HUES64 (cell line): ENCODE data around the gene OPA1.

Experiments
- H3K27ac ChIP-seq: 2 replicates; pipeline ENCODE4 v1.7.0; 2013; ENCODE audit warnings: low read depth, low read length, inconsistent platforms
- H3K27me3 ChIP-seq: 2 replicates; pipeline ENCODE4 v1.6.1; 2013; ENCODE audit warnings: mild to moderate bottlenecking, low read length; ENCODE audit not compliant: insufficient read depth
- H3K36me3 ChIP-seq: 2 replicates; pipeline ENCODE4 v1.6.1; 2013; ENCODE audit warnings: mild to moderate bottlenecking, low read length; ENCODE audit not compliant: insufficient read depth
- H3K4me1 ChIP-seq: 2 replicates; pipeline ENCODE4 v1.6.1; 2013; ENCODE audit warnings: mild to moderate bottlenecking, low read length, moderate library complexity; ENCODE audit not compliant: insufficient read depth
- H3K4me3 ChIP-seq: 2 replicates; pipeline ENCODE4 v1.5.1; 2013; ENCODE audit warnings: mild to moderate bottlenecking, low read length, moderate library complexity
- H3K9ac ChIP-seq: 2 replicates; pipeline ENCODE4 v1.6.1; 2013; ENCODE audit warnings: mild to moderate bottlenecking, low read depth, low read length
- H3K9me3 ChIP-seq: 2 replicates; pipeline ENCODE4 v1.6.1; 2013; ENCODE audit warnings: low read depth, low read length; ENCODE audit not compliant: insufficient read depth
- WGBS: fragments of 150-250, 120-280 bp; methylation state at CpG from one replicate; pipeline ENCODE4 v1.1.7; 2013; ENCODE audit warnings: missing lambda C conversion rate; 5-methylcytosine and 5-hydroxymethylcytosine counted together

Gene OPA1

GRCh38 chr3:193729088-193729465 lies 136.1 kb downstream of the OPA1 start:
- H3K27ac ChIP-seq, result no peak overlapping the region
- WGBS, result 91% methylated on average over 6 of the region's 6 CpGs
- peaks cover 21% of the 10 kb centered on the region for H3K4me1 ChIP-seq

DNA sequence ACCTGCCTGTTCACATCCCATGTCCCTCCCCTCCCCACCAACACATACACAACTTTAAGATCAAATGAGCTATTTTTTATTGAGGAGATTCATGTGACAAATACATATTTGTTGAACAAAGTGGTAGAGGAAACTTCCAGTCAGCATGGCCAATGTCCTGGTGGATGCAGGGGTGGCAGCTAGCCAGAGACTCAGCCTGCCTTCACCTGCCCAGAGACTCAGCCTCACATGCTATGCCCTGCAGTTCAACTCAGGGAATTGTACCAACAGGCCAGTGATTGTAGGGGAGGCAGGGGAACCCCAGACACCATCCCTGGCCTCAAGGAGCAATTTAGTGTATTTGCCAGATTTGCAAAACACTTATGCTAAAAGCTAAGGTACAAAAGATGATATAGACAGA lies 136.6 kb downstream of the OPA1 start:
- no peak overlapping the region for H3K27ac ChIP-seq
- no peaks in the 10 kb centered on the region for H3K27me3 ChIP-seq
- H3K36me3 ChIP-seq, result no peaks in the 10 kb centered on the region
- peaks cover 21% of the 10 kb centered on the region for H3K4me1 ChIP-seq
- no peak overlapping the region for H3K9ac ChIP-seq
- H3K4me3 ChIP-seq, result no peak overlapping the region
- no peaks in the 10 kb centered on the region for H3K9me3 ChIP-seq

More at GRCh38 chr3:193729088-193729465, 136.1 kb downstream of the OPA1 start:
- Histone ChIP-seq H3K9me3 (no peaks in the 10 kb centered on the region), H3K27me3 (no peaks in the 10 kb centered on the region), H3K4me3 (no peak overlapping the region), H3K9ac (no peak overlapping the region), H3K36me3 (no peaks in the 10 kb centered on the region)

DNA sequence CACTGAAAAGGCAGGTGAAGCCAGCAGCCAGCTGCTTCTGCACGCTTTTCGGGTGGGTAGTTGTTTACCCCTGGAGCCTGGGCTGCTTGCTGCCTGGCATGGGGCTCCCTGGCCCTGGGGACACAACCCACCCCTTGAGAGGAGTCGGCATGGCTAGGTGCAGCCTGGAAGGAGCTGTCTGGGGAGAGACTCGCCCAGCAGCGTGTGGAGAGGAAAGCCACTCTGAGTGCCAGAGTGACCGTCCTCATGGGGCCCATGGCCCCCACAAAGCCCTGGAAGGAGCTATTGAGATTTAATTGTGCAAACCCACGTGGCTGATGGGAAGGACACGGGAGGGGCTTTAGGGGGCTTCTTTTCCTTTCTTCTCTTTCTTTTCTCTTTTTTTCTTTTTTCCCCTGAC lies 137.5 kb downstream of the OPA1 start:
- peaks cover 21% of the 10 kb centered on the region for H3K4me1 ChIP-seq
- no peak overlapping the region for H3K27ac ChIP-seq
- no peaks in the 10 kb centered on the region for H3K9me3 ChIP-seq
- no peak overlapping the region for H3K9ac ChIP-seq
- H3K4me3 ChIP-seq, result no peak overlapping the region
- H3K27me3 ChIP-seq, result no peaks in the 10 kb centered on the region
- no peaks in the 10 kb centered on the region for H3K36me3 ChIP-seq
- WGBS, result 78% methylated on average over 7 of the region's 8 CpGs

DNA sequence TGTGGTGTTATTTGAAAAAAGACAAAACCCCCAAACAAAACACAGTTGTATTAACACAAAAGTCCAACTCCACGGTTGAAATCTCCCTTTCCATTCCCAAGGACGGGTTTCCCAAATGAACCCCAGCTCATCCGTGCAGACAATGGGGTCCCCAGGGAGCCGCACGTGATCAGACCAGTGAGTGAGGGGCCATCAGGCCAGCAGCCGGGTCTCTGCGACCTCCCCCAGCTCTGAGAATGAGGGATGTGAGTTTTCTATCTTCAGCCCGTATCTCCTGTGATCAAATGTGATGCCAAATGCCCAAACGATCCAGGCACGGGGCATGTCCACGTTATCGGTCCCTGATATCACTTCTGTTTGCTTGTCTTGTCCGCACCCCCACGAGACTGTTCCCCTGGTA lies 138.0 kb downstream of the OPA1 start:
- H3K4me1 ChIP-seq, result peaks cover 21% of the 10 kb centered on the region
- no peaks in the 10 kb centered on the region for H3K9me3 ChIP-seq
- H3K27ac ChIP-seq, result no peak overlapping the region
- no peaks in the 10 kb centered on the region for H3K27me3 ChIP-seq
- WGBS, result 80% methylated on average over 14 of the region's 14 CpGs
- H3K4me3 ChIP-seq, result no peak overlapping the region
- no peak overlapping the region for H3K9ac ChIP-seq
- H3K36me3 ChIP-seq, result no peaks in the 10 kb centered on the region

- H3K27me3 ChIP-seq, result no peaks in the 10 kb centered on the region
- H3K9me3 ChIP-seq, result no peaks in the 10 kb centered on the region
- H3K4me3 ChIP-seq, result no peak overlapping the region
- no peak overlapping the region for H3K9ac ChIP-seq
- no peak overlapping the region for H3K27ac ChIP-seq
- WGBS, result 71% methylated on average over 4 of the region's 4 CpGs
- no peaks in the 10 kb centered on the region for H3K36me3 ChIP-seq
- H3K4me1 ChIP-seq, result peaks cover 21% of the 10 kb centered on the region
Observed at GRCh38 chr3:193731656-193732055, 138.6 kb downstream of the OPA1 start.

GRCh38 chr3:193732391-193732790 lies 139.4 kb downstream of the OPA1 start:
- Histone ChIP-seq H3K27ac (no peak overlapping the region), H3K9me3 (no peaks in the 10 kb centered on the region), H3K9ac (no peak overlapping the region), H3K27me3 (no peaks in the 10 kb centered on the region), H3K4me3 (no peak overlapping the region), H3K36me3 (no peaks in the 10 kb centered on the region), H3K4me1 (peaks cover 21% of the 10 kb centered on the region)
- 90% methylated on average over 9 of the region's 9 CpGs for WGBS

- Histone ChIP-seq H3K4me1 (peaks cover 21% of the 10 kb centered on the region), H3K27ac (no peak overlapping the region), H3K27me3 (no peaks in the 10 kb centered on the region), H3K36me3 (no peaks in the 10 kb centered on the region), H3K4me3 (no peak overlapping the region), H3K9ac (no peak overlapping the region), H3K9me3 (no peaks in the 10 kb centered on the region)
- WGBS, result 96% methylated on average over 2 of the region's 2 CpGs
Observed at GRCh38 chr3:193732827-193733226, 139.8 kb downstream of the OPA1 start.

DNA sequence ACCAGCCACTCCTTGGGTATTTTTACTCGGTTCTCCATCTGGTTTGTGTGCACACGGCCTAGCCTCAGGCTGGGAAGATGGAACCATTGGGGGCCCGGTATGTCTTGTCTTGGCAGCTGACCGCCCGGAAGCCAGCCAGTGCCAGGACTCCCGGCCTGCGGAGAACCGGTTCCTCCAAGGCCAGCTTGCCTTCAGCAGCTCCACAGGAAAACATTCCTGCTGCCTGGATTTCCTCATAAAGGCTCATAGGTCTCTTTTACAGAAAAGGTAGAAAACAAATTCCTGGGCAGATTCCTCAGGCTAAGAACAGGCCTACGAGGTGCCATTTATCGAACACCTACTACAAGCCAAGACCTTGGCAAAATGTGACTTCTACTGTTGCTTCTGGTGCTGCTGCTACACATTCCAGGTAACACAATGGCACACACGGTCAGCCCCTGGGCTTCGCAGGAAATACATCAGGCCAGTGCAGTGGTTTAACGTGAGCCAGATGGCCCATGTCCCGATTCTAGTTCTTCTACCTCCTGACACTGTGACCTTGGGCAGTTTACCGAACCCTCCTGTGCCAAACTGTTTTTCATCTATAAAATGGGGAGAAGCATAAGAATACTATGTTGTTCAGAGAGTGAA lies 141.8 kb downstream of the OPA1 start:
- Histone ChIP-seq H3K9ac (no peak overlapping the region), H3K36me3 (no peaks in the 10 kb centered on the region), H3K9me3 (no peaks in the 10 kb centered on the region), H3K4me3 (no peak overlapping the region), H3K27ac (no peak overlapping the region), H3K27me3 (no peaks in the 10 kb centered on the region), H3K4me1 (peaks cover 19% of the 10 kb centered on the region)
- 89% methylated on average over 15 of the region's 15 CpGs for WGBS

DNA sequence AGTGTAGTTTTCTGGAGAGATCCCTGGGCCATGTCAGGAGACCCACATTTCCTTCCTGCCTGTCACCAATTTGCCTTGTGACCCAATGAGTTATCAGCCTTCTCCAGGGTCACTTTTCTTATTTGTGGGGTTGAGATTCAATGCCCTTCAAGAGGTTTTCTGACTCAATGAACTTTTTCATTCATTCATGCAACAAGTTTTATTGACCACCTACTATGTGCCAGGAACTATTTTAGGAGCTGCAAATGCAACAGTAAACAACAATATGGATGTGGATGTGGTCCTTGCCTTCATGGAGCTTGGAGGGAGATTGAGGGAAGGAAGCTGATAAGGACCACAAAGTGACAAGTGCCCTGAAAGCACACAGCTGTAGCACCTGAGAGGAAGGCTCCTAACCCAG lies 142.8 kb downstream of the OPA1 start:
- Histone ChIP-seq H3K27me3 (no peaks in the 10 kb centered on the region), H3K9ac (no peak overlapping the region), H3K4me1 (peaks cover 11% of the 10 kb centered on the region), H3K9me3 (no peaks in the 10 kb centered on the region), H3K27ac (no peak overlapping the region), H3K4me3 (no peak overlapping the region), H3K36me3 (no peaks in the 10 kb centered on the region)

DNA sequence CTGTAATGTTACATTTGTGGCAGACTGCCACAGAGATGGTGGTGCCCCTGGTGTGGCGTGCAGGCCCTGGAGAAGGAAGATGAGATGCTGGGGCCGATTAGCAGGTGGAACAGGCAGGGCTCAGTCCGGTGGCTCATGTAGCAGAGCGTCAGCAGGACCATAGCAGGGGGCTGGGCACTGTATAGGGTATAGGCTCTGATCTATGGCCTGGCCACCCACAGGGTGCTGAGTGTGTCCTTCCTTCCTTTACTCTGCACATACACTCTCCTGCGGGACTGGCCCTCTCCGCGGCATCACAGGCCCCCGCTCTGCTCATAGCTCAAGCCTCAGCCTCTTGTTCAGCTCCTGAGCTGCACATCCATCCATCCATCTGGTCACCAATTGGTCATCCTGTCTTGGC lies 143.6 kb downstream of the OPA1 start:
- H3K4me1 ChIP-seq, result peaks cover 3% of the 10 kb centered on the region
- no peak overlapping the region for H3K27ac ChIP-seq
- no peaks in the 10 kb centered on the region for H3K9me3 ChIP-seq
- H3K9ac ChIP-seq, result no peak overlapping the region
- no peaks in the 10 kb centered on the region for H3K36me3 ChIP-seq
- H3K4me3 ChIP-seq, result no peak overlapping the region
- H3K27me3 ChIP-seq, result no peaks in the 10 kb centered on the region
- WGBS, result 93% methylated on average over 8 of the region's 8 CpGs

DNA sequence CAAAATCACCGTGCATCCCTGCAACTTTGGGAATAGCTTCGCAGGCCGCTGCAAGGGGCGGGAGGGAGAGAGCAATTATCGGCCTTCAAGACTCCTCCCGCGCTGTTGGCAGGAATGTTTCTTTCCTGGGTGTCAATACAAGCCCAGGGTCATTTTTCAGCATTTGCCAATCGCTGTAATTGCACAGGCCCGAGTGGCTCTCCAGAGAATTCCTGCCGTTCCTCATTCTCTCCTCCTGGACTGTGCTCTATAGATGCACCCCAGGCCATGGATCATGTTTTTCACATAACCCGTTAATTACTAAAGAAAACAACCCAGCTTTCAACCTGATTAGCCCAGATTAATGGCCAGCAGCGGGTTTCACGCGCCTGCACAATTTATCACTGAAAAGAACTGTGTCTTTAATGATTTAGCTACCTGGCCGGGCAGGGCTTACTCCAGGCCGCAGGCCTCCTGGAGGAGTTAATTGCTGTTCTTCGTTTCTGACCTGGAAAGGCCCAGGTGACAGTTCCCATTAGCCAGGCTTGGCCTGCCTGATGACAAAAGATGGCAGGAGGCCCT lies 144.3 kb downstream of the OPA1 start:
- WGBS, result 88% methylated on average over 17 of the region's 17 CpGs
- Histone ChIP-seq H3K36me3 (no peaks in the 10 kb centered on the region), H3K4me3 (no peak overlapping the region), H3K4me1 (no peaks in the 10 kb centered on the region), H3K27ac (no peak overlapping the region), H3K9me3 (no peaks in the 10 kb centered on the region), H3K27me3 (no peaks in the 10 kb centered on the region), H3K9ac (no peak overlapping the region)

GRCh38 chr3:193742628-193743027 lies 149.6 kb downstream of the OPA1 start:
- Histone ChIP-seq H3K9me3 (no peaks in the 10 kb centered on the region), H3K27me3 (no peaks in the 10 kb centered on the region), H3K9ac (no peak overlapping the region), H3K4me3 (no peak overlapping the region), H3K27ac (no peak overlapping the region), H3K36me3 (no peaks in the 10 kb centered on the region), H3K4me1 (peaks cover 16% of the 10 kb centered on the region)
- 81% methylated on average over 4 of the region's 4 CpGs for WGBS
